ENCODE data around the gene ADAMTS10. TPM values are rescaled to one million over a fixed set of nuclear protein-coding genes. Genes with fewer than 3 reads are reported as not detected.

ADAMTS10 gene
- total and polyA plus RNA-seq, 2 of the 13 experiments (the other 11 are each of a cell fraction or from before 2014, with no cell fraction given): 0.49 to 1.7 TPM

DNA sequence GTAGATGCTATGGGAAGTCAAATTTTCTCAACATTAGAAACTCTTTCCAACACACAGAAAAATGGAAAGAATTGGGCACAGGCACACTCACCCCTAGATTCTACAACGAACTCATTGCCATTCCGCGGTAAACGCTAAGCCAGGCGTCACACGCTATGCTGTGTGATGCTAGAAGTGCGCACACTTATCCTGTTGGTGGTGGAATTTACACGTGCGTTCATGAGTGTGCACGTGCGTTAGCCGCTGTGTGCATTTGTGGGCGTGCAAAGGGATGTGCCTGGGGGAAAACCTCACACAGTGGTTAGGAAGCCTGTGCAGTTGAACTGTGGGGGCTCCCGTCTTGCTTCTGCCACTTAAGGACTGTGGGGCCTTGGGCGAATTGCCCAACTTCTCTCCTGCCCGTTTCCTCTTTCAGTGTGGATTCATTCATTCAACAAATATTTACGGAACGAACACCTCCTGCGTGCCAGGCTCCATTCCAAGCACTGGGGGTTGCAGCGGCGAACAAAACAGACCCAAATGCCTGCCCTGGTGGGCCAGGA is 27.6 kb upstream of the ADAMTS10 start (continued):
- TF ChIP-seq, protein P1, sequence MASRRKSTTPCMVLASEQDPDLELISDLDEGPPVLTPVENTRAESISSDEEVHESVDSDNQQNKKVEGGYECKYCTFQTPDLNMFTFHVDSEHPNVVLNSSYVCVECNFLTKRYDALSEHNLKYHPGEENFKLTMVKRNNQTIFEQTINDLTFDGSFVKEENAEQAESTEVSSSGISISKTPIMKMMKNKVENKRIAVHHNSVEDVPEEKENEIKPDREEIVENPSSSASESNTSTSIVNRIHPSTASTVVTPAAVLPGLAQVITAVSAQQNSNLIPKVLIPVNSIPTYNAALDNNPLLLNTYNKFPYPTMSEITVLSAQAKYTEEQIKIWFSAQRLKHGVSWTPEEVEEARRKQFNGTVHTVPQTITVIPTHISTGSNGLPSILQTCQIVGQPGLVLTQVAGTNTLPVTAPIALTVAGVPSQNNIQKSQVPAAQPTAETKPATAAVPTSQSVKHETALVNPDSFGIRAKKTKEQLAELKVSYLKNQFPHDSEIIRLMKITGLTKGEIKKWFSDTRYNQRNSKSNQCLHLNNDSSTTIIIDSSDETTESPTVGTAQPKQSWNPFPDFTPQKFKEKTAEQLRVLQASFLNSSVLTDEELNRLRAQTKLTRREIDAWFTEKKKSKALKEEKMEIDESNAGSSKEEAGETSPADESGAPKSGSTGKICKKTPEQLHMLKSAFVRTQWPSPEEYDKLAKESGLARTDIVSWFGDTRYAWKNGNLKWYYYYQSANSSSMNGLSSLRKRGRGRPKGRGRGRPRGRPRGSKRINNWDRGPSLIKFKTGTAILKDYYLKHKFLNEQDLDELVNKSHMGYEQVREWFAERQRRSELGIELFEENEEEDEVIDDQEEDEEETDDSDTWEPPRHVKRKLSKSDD (CRISPR knock-in tag; IDR thresholded peaks at IDR 0.05; ENCODE audit: low read depth): no peak
- TF ChIP-seq FOSL1 (CRISPR knock-in tag; IDR thresholded peaks at IDR 0.05; ENCODE audit: borderline replicate concordance): no peak
- TF ChIP-seq ZNF883 (CRISPR knock-in tag; IDR thresholded peaks at IDR 0.05; ENCODE audit: not compliant biosample characterization): no peak
- TF ChIP-seq NFKBIZ (CRISPR knock-in tag; IDR thresholded peaks at IDR 0.05): no peak
- TF ChIP-seq ZBTB38 (CRISPR knock-in tag; IDR thresholded peaks at IDR 0.05): peak; percentile 79; the same call in 1 of the 2 replicates
- TF ChIP-seq ZNF335 (CRISPR knock-in tag; IDR thresholded peaks at IDR 0.05): no peak
- TF ChIP-seq IKZF4 (CRISPR knock-in tag; IDR thresholded peaks at IDR 0.05; ENCODE audit: borderline replicate concordance, low read depth, not compliant biosample characterization): no peak
- no peak for TF ChIP-seq SOX13 (IDR thresholded peaks at IDR 0.05)
- peak in 1 of 2 experiments; percentile 68; a peak in 1 of 4 replicates for TF ChIP-seq SOX13 (CRISPR knock-in tag; conservative IDR thresholded peaks at IDR 0.05 in 1 of 2, IDR thresholded peaks at IDR 0.05 in 1 of 2)
- TF ChIP-seq SRSF4 (IDR thresholded peaks at IDR 0.05; ENCODE audit: low read depth, low read length, poor library complexity, severe bottlenecking): no peak
- no peak for TF ChIP-seq ZNF891 (CRISPR knock-in tag; IDR thresholded peaks at IDR 0.05)
- TF ChIP-seq HIVEP1 (CRISPR knock-in tag; IDR thresholded peaks at IDR 0.05): peak; percentile 14; the same call in 1 of the 2 replicates
- TF ChIP-seq ISL2 (CRISPR knock-in tag; IDR thresholded peaks at IDR 0.05): no peak; the same call in 1 of the 2 replicates
- no peak for TF ChIP-seq AHDC1 (CRISPR knock-in tag; IDR thresholded peaks at IDR 0.05; ENCODE audit: borderline replicate concordance)
- TF ChIP-seq, protein P2, sequence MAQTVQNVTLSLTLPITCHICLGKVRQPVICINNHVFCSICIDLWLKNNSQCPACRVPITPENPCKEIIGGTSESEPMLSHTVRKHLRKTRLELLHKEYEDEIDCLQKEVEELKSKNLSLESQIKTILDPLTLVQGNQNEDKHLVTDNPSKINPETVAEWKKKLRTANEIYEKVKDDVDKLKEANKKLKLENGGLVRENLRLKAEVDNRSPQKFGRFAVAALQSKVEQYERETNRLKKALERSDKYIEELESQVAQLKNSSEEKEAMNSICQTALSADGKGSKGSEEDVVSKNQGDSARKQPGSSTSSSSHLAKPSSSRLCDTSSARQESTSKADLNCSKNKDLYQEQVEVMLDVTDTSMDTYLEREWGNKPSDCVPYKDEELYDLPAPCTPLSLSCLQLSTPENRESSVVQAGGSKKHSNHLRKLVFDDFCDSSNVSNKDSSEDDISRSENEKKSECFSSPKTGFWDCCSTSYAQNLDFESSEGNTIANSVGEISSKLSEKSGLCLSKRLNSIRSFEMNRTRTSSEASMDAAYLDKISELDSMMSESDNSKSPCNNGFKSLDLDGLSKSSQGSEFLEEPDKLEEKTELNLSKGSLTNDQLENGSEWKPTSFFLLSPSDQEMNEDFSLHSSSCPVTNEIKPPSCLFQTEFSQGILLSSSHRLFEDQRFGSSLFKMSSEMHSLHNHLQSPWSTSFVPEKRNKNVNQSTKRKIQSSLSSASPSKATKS (CRISPR knock-in tag; IDR thresholded peaks at IDR 0.05): no peak
- TF ChIP-seq HNRNPL (IDR thresholded peaks at IDR 0.05; ENCODE audit: low read depth, low read length): no peak
- no peak for TF ChIP-seq HOXA5 (CRISPR knock-in tag; IDR thresholded peaks at IDR 0.05)
- no peak for TF ChIP-seq SALL2 (CRISPR knock-in tag; IDR thresholded peaks at IDR 0.05)
- no peak for TF ChIP-seq ZNF580 (CRISPR knock-in tag; IDR thresholded peaks at IDR 0.05; ENCODE audit: borderline replicate concordance, low read depth)

All from HepG2 (cell line).